Type B pancreatic cell (in vitro differentiated cells): Measurements from ENCODE around the gene PGBD2. TPM values are rescaled to one million over a fixed set of nuclear protein-coding genes. Genes with fewer than 3 reads are reported as not detected.
A peak's percentile ranks its signal among the peaks of the same experiment; 100 is the strongest.

Source experiments
- DNase-seq: peaks from one replicate; pipeline ENCODE4 v3.0.0; 2021; ENCODE audit warnings: mixed read lengths; ENCODE audit not compliant: unreplicated experiment; ENCODE audit errors: extremely low spot score
- H3K27ac Mint-ChIP-seq: 2 replicates; pipeline ENCODE4 v1.8.0; 2021; ENCODE audit warnings: mild to moderate bottlenecking, mixed read lengths
- H3K27me3 Mint-ChIP-seq: 2 replicates; pipeline ENCODE4 v1.8.0; 2021; ENCODE audit warnings: mixed read lengths
- H3K36me3 Mint-ChIP-seq: 2 replicates; pipeline ENCODE4 v1.8.0; 2021; ENCODE audit warnings: mixed read lengths
- H3K4me1 Mint-ChIP-seq: one replicate; pipeline ENCODE4 v1.8.0; 2021; ENCODE audit warnings: mixed read lengths; ENCODE audit not compliant: unreplicated experiment
- H3K4me3 Mint-ChIP-seq: 2 replicates; pipeline ENCODE4 v1.8.0; 2021; ENCODE audit warnings: mild to moderate bottlenecking, mixed read lengths
- H3K9me3 Mint-ChIP-seq: 2 replicates; pipeline ENCODE4 v1.8.0; 2021; ENCODE audit warnings: mixed read lengths
- CTCF ChIP-seq: fragments of 200-600 bp; sonication (generic); conservative IDR thresholded peaks from 2 replicates; pipeline ENCODE4 v1.5.0; 2021; ENCODE audit warnings: antibody characterized with exemption, mild to moderate bottlenecking
- total RNA-seq: library from RNA; stranded (reverse); gene quantifications from 2 replicates; pipeline ENCODE4 v1.2.1, GENCODE V29; 2021; ENCODE audit warnings: low replicate concordance

PGBD2 gene
- total RNA-seq, 1 donor from 2014 or later: 14.8 TPM

DNA sequence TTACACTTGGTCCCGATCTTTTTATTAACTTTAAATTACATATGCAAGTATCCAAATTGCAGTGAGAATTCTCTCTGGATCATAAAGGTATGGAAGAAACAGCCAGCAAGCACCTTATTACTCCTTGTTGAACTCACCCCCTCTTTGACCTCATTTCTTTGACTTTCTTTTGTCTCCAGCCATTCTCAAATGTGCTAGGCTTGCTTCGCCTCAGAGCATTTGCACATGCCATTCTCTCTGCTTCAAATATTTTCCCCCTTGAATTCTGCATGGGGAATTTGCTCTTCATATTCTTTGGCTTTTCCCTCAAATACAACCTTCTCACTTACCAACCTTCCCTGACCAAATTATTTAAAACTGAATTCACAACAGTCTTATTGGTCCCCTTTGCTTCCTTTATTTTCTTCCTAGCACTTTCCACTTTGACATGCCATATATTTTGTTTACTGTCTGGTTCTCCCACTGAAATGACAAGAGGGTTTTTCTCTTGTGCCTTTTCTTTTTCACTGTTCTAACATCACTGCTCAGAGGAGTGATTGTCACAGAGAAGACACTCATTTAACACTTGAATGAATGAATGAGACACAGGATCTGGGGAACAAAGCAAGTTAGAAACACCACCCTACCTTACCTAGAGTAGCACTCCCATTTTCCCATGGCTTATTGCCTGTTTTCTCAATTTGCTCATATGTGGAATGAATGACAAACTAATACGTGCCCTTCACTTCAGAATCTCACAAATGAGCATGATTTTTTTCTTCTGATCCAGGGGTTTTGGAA lies 1.4 kb upstream of the PGBD2 start:
- Mint-ChIP-seq H3K27me3 (peaks cover 15% of the 10 kb centered on the region), H3K9me3 (no peaks in the 10 kb centered on the region), H3K4me1 (peaks cover 28% of the 10 kb centered on the region), H3K36me3 (peaks cover 9% of the 10 kb centered on the region), H3K4me3 (peak overlapping the region; percentile 94), H3K27ac (no peak overlapping the region)
- TF ChIP-seq CTCF: no peak
- no peak for DNase-seq

GRCh38 chr1:248905662-248906008 lies 400 bp upstream of the PGBD2 start:
- H3K27ac Mint-ChIP-seq: peak overlapping the region; percentile 96
- peaks cover 5% of the 10 kb centered on the region for H3K27me3 Mint-ChIP-seq
- peaks cover 13% of the 10 kb centered on the region for H3K36me3 Mint-ChIP-seq
- H3K4me1 Mint-ChIP-seq: peaks cover 32% of the 10 kb centered on the region
- TF ChIP-seq CTCF: no peak
- peak overlapping the region; percentile 94 for H3K4me3 Mint-ChIP-seq
- no peak for DNase-seq
- no peaks in the 10 kb centered on the region for H3K9me3 Mint-ChIP-seq

GRCh38 chr1:248906753-248907661 lies 972 bp downstream of the PGBD2 start:
- H3K4me3 Mint-ChIP-seq: peak overlapping the region; percentile 98
- peak overlapping the region; percentile 100 for H3K27ac Mint-ChIP-seq
- H3K36me3 Mint-ChIP-seq: peaks cover 13% of the 10 kb centered on the region
- H3K4me1 Mint-ChIP-seq: peaks cover 32% of the 10 kb centered on the region
- no peak for DNase-seq
- TF ChIP-seq CTCF: no peak
- no peaks in the 10 kb centered on the region for H3K27me3 Mint-ChIP-seq
- H3K9me3 Mint-ChIP-seq: no peaks in the 10 kb centered on the region

DNA sequence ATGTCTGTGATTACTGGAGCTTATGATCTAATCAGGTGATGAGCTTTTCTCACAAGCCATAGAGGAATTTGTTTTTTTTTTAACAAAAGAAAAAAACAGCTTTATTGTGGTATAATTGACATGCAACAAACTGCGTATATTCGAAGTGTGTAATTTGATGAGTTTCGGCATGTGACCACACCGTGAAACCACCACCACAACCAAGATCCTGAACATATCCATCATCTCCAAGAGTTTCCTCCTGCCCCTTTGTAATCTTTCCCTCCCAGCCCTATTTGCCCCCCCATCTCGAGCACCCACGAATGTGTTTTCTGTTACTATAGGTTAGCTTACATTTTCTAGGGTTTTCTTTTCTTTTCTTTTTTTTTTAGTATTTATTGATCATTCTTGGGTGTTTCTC lies 4.7 kb downstream of the PGBD2 start:
- Mint-ChIP-seq H3K27ac (no peak overlapping the region), H3K27me3 (no peaks in the 10 kb centered on the region), H3K4me1 (peaks cover 32% of the 10 kb centered on the region), H3K9me3 (no peaks in the 10 kb centered on the region), H3K4me3 (no peak overlapping the region), H3K36me3 (peaks cover 26% of the 10 kb centered on the region)
- no peak for DNase-seq
- TF ChIP-seq CTCF: no peak

- H3K9me3 Mint-ChIP-seq: no peaks in the 10 kb centered on the region
These were observed 7.9 kb downstream of the PGBD2 start for GRCh38 chr1:248913933-248914332.

More at GRCh38 chr1:248913933-248914332, 7.9 kb downstream of the PGBD2 start:
- H3K27me3 Mint-ChIP-seq: no peaks in the 10 kb centered on the region
- no peak for DNase-seq
- H3K4me3 Mint-ChIP-seq: no peak overlapping the region
- peaks cover 39% of the 10 kb centered on the region for H3K36me3 Mint-ChIP-seq
- peak overlapping the region; percentile 47 for H3K27ac Mint-ChIP-seq
- TF ChIP-seq CTCF: no peak
- H3K4me1 Mint-ChIP-seq: peaks cover 11% of the 10 kb centered on the region
